H1 (cell line): ENCODE results near the gene RNPEPL1. TPM values are rescaled to one million over a fixed set of nuclear protein-coding genes. Genes with fewer than 3 reads are reported as not detected.

Source experiments
- ASH2L ChIP-seq: fragments of 200-600, 300-600 bp; sonication (generic); IDR thresholded peaks from one replicate; pipeline ENCODE4 v1.7.1; 2017; ENCODE audit warnings: low read length
- BCL11A ChIP-seq, 2 experiments: IDR thresholded peaks; one replicate each; pipeline ENCODE4 v1.6.1; 2011; ENCODE audit warnings: low read depth in 2 of 2, low read length in 2 of 2, mild to moderate bottlenecking in 2 of 2
- SP2 ChIP-seq: IDR thresholded peaks from 2 replicates; pipeline ENCODE4 v1.6.1; 2012; ENCODE audit warnings: mild to moderate bottlenecking, low read length, inconsistent platforms
- YY1 ChIP-seq: IDR thresholded peaks from 2 replicates; pipeline ENCODE4 v1.6.1; 2011; ENCODE audit warnings: low read depth, mild to moderate bottlenecking, low read length
- polyA plus RNA-seq, 7 experiments: library from polyadenylated mRNA; depleted of rRNA in 3 of 7; stranded (reverse) in 5 of 7; unstranded in 2 of 7; fragments of >200 nt in 5 of 7; fragments of 200-250 nt in 2 of 7; gene quantifications; 1 replicate in 5 of 7; 2 replicates in 1 of 7; 4 replicates in 1 of 7; pipeline versions ENCODE4 v1.2.1 to v1.2.3, GENCODE V29; 2011 to 2013; ENCODE audit warnings: missing spikeins in 2 of 7, mixed read lengths in 2 of 7
- total RNA-seq: library from RNA; stranded (reverse); fragmentation: NEBNext Ultra II Directional; extraction: Animal tissue kit (Norgen Biotek cat#: 25700); gene quantifications from 2 replicates; pipeline ENCODE4 v1.2.1, GENCODE V29; 2021

The RNPEPL1 gene
- total and polyA plus RNA-seq, 2 of the 8 experiments (the other 6 are each of a cell fraction or from before 2014, with no cell fraction given): 9.0 to 11.3 TPM

GRCh38 chr2:240585101-240585500, 16.8 kb downstream of the RNPEPL1 start (continued):
- TF ChIP-seq SP2 (no peak), BCL11A (IDR thresholded peaks at IDR 0.05; ENCODE audit: low read depth in 2 of 2, low read length in 2 of 2) (no peak), ASH2L (no peak), YY1 (no peak)
